ENCODE measurements around the gene GALNT13.

The GALNT13 gene

DNA sequence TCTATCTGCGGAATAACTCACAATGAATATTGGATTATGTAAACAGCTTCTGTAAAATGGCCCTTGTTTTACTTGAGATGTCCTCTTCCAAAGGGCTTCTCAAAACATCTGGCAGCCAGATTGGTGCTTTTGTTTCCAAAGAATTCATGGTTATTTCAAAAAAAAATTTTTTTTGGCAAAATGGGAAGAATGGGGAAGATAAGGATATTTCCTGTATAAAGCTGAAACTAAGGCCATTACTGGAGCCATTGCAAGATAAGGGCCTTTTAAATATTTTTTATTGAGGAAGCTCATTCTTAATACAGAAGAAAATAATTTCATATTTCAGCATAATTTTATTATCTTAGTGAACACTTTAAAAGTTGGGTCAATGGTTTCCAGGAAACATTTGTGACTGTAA, 259.1 kb downstream of the GALNT13 start:
- H3K4me3 ChIP-seq (ENCODE audit: control insufficient read depth, low read depth, low read length) = no peak overlapping the region
- TF ChIP-seq, protein P1, sequence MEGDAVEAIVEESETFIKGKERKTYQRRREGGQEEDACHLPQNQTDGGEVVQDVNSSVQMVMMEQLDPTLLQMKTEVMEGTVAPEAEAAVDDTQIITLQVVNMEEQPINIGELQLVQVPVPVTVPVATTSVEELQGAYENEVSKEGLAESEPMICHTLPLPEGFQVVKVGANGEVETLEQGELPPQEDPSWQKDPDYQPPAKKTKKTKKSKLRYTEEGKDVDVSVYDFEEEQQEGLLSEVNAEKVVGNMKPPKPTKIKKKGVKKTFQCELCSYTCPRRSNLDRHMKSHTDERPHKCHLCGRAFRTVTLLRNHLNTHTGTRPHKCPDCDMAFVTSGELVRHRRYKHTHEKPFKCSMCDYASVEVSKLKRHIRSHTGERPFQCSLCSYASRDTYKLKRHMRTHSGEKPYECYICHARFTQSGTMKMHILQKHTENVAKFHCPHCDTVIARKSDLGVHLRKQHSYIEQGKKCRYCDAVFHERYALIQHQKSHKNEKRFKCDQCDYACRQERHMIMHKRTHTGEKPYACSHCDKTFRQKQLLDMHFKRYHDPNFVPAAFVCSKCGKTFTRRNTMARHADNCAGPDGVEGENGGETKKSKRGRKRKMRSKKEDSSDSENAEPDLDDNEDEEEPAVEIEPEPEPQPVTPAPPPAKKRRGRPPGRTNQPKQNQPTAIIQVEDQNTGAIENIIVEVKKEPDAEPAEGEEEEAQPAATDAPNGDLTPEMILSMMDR (IDR thresholded peaks at IDR 0.05; ENCODE audit: control insufficient read depth, insufficient read depth, low read depth, low read length, missing control alignments) = no peak
- DNase-seq (ENCODE audit: low read depth) = no peak

DNA sequence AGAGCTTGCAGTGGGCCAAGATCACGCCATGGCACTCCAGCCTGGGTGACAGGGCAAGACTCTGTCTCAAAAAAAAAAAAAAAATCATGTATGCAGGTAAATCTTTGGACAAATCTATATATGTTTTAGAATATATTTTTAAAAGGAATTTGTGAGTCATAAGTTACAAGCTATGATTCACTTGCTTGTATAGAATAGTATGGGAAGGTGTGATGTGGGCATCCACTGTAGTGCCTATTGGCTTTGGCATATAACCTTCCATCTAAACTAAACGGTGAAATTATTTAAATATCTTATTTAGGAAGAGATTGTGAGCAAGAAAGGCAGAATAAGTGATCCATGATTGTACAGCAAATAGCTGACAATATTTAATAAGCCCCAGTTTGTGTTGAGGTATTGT, 261.1 kb downstream of the GALNT13 start:
- TF ChIP-seq, protein P1 (IDR thresholded peaks at IDR 0.05; ENCODE audit: control insufficient read depth, insufficient read depth, low read depth, low read length, missing control alignments) = no peak
- no peak for DNase-seq (ENCODE audit: low read depth)
- no peak overlapping the region for H3K4me3 ChIP-seq (ENCODE audit: control insufficient read depth, low read depth, low read length)

DNA sequence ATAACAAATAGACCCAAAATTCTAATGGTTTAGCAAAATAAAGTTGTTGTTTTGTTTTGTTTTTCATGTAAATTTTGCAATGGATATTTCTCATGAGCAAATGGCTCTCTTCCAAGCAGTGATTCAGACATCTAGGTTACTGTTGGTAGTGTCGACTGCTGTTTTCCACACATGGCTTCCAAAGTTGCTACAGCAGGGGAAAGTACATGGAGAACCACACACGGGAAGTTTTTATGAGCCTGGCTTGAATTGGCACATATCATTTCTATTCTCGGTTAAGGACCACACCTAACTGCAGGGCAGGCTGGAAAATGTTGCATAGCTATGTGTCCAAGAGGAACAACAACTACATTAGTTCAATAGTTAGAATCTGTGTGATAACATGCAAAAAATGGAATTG, 262.1 kb downstream of the GALNT13 start:
- DNase-seq (ENCODE audit: low read depth) = no peak
- TF ChIP-seq, protein P1 (IDR thresholded peaks at IDR 0.05; ENCODE audit: control insufficient read depth, insufficient read depth, low read depth, low read length, missing control alignments) = no peak
- H3K4me3 ChIP-seq (ENCODE audit: control insufficient read depth, low read depth, low read length) = no peak overlapping the region

DNA sequence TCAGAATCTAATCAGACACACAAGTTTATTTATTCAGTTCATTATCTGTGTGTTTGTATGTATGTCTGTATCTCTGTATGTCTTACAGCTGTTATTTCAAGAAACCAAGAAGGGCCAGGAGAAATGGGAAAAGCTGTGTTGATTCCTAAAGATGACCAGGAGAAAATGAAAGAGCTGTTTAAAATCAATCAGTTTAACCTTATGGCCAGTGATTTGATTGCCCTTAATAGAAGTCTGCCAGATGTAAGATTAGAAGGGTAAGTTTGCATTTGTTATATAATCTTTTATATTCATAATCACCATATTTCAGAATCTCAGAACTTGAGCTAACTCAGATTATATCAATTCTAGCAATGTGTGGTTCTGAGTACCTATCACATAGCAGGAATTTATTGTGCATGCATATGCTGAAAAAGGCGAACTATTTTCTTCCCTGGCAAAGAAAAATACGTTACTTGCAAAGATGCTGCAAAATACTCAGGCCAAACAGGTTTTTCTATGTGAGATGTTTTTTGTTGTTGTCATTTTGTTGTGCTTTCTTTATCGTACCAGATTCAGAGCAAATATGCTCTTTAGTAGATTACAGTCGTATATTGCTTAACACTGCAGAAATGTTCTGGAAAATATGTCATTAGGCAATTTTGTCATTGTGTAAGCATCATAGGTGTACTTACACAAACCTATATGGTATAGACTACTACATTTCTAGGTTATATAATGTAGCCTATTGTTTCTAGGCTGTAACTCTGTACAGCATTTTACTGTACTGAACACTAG, 268.7 kb downstream of the GALNT13 start:
- H3K4me3 ChIP-seq (ENCODE audit: control insufficient read depth, low read depth, low read length) = no peak overlapping the region
- no peak for DNase-seq (ENCODE audit: low read depth)
- TF ChIP-seq, protein P1 (IDR thresholded peaks at IDR 0.05; ENCODE audit: control insufficient read depth, insufficient read depth, low read depth, low read length, missing control alignments) = no peak

DNA sequence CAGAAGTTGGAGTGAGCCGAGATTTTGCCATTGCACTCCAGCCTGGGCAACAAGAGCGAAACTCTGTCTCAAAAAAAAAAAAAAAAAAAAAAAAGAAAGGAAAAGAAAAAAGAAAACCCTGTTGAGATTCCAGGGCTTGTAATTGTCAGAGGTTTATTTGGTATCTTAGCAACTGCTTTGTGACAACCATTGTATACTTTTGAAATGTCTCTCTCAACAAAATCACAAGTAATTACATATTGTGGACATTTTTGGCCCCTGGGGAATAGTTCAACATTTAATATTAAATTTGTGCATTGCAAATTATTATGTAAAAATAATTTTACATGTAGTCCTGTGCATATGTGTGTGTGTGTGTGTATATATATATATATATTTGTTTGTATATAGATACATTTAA, 270.8 kb downstream of the GALNT13 start:
- DNase-seq (ENCODE audit: low read depth) = no peak
- H3K4me3 ChIP-seq (ENCODE audit: control insufficient read depth, low read depth, low read length) = no peak overlapping the region
- TF ChIP-seq, protein P1 (IDR thresholded peaks at IDR 0.05; ENCODE audit: control insufficient read depth, insufficient read depth, low read depth, low read length, missing control alignments) = no peak

DNA sequence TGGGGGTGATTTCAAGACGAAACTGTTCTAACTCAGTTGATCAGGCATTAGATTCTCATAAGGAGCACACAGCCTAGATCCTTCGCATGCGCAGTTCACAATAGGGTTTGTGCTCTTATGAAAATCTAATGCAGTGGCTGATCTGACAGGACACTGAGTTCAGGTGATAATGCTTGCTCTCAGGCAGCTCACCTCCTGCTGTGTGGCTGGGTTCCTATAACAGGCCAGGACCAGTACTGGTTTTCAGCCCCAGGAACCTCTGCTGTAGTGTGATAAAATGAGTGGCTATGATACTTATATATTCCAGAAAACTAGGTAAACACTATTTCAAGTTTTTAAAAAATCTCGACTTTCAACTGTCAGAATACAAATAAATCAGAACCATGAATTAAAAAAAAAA, 271.4 kb downstream of the GALNT13 start:
- no peak overlapping the region for H3K4me3 ChIP-seq (ENCODE audit: control insufficient read depth, low read depth, low read length)
- DNase-seq (ENCODE audit: low read depth) = no peak
- TF ChIP-seq, protein P1 (IDR thresholded peaks at IDR 0.05; ENCODE audit: control insufficient read depth, insufficient read depth, low read depth, low read length, missing control alignments) = no peak
